Coronary artery (tissue), 2 donors: ENCODE measurements around the gene NCKAP5.
"Not testable (repeated sequence)": the region's sequence is repeated elsewhere in the genome, so short reads cannot be mapped to it uniquely, and the experiment has no call there.

ENCODE experiments used
- DNase-seq: peaks from one replicate; pipeline ENCODE4 v3.0.0-alpha.2; 2017; ENCODE audit warnings: low spot score
- H3K27ac ChIP-seq, 2 donors: fragments of 200-600 bp; sonication (generic); one replicate each; pipeline ENCODE4 v1.5.1; 2016 to 2019
- H3K4me3 ChIP-seq: fragments of 200-600 bp; sonication (generic); 2 replicates; pipeline ENCODE4 v1.5.1; 2016; ENCODE audit warnings: mild to moderate bottlenecking, moderate library complexity
- TF ChIP-seq, protein P1 (sequence below): fragments of 200-600 bp; sonication (generic); IDR thresholded peaks from one replicate; pipeline ENCODE4 v1.5.1; 2019; ENCODE audit warnings: antibody characterized with exemption

Gene NCKAP5

DNA sequence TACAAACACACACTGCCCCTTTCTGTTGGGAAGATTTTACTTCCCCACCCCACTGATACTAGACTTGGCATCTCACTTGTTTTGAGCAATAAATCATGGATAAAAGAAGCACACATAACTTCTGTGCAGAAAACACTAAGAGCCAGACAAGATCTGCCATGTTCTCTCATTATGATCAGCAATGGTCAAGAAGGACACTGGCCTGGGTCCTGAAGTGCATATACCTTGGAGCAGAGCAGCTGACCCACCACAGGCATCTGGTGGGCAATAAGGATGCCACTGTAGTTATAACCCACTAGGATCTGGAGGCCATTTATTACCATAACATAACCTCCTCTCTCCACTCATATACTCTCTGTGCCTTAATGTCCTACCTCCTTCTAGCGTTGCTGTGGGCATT lies 338.3 kb downstream of the NCKAP5 start:
- TF ChIP-seq, protein P1, sequence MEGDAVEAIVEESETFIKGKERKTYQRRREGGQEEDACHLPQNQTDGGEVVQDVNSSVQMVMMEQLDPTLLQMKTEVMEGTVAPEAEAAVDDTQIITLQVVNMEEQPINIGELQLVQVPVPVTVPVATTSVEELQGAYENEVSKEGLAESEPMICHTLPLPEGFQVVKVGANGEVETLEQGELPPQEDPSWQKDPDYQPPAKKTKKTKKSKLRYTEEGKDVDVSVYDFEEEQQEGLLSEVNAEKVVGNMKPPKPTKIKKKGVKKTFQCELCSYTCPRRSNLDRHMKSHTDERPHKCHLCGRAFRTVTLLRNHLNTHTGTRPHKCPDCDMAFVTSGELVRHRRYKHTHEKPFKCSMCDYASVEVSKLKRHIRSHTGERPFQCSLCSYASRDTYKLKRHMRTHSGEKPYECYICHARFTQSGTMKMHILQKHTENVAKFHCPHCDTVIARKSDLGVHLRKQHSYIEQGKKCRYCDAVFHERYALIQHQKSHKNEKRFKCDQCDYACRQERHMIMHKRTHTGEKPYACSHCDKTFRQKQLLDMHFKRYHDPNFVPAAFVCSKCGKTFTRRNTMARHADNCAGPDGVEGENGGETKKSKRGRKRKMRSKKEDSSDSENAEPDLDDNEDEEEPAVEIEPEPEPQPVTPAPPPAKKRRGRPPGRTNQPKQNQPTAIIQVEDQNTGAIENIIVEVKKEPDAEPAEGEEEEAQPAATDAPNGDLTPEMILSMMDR: no peak
- H3K4me3 ChIP-seq: no peak overlapping the region
- no peak overlapping the region for H3K27ac ChIP-seq
- no peak for DNase-seq

DNA sequence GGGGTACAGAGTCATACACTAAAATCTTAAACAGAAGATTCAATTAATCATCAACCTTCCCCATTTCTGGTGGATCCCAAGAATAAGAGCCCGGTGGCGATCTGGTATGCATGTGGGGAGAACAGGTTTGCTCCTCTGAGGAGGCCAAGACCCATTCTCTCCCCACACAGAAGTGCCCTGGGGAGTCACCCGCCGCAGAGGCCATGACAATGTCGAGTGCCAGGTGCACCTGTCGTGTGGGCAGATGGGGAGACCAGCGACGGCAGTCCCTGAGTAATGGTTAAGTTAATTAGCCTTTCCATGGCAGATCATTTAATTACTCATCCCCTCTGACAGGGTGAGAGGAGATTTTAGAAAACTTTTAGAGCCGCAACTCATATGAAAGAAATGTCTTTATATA lies 345.0 kb downstream of the NCKAP5 start:
- no peak for DNase-seq
- H3K4me3 ChIP-seq: no peak overlapping the region
- no peak overlapping the region for H3K27ac ChIP-seq
- TF ChIP-seq, protein P1: no peak

DNA sequence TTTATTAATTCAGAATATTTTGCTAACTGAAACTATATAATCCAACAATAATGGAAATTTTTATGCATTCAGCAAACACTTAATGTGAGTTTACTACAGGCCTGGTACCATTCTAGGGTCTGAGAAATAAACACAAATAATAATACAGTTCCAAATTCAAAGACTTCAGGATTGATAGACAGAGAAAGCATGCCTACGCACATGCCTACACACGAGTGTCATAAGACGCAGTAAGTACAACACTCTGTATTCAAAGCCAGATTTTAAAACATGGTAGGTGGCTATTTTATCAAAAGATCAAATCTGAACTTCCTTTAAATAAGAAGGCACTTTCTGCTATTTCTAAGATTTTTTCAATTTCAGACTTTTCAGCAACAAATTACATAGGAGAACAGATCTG lies 346.9 kb downstream of the NCKAP5 start:
- no peak for DNase-seq
- H3K4me3 ChIP-seq: no peak overlapping the region
- H3K27ac ChIP-seq: no peak overlapping the region
- TF ChIP-seq, protein P1: no peak

DNA sequence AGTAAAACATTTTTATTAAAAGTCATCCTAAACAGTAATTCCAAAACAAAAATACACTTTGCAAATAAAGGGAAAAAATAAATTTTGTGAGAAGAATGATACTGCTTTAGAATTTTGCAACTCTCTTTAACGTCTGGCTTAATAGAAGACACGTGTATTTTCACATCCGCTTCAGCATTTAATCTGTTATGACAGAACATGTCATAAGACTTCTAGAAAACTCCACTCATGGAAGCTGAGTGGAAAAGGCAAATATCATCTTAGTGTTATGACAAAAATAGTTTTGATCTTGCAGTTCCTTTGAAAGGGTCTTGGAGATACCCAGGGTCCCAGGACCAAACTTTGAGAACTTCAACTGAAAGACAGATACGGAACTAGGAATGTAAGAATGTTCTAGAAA lies 350.1 kb downstream of the NCKAP5 start:
- Histone ChIP-seq H3K27ac (no peak overlapping the region), H3K4me3 (no peak overlapping the region)
- DNase-seq: no peak
- TF ChIP-seq, protein P1: no peak

DNA sequence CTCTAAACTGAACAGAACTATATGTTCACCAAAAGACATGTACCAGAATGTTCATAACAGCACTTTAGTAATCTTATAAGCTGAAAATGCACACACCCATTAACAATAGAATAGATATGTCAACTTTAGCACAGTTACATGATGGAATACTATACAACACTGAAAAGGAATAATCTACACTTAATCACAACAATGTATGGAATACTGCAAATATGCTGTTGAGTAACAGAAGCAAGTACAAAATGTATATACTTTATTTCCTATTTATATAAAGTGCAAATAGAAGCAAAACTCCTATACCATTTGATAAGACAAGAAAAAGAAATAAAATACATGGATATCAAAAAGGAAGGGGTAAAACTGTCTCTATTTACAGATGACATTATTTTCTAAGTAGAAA lies 352.8 kb downstream of the NCKAP5 start:
- H3K27ac ChIP-seq: no peak overlapping the region
- no peak for DNase-seq
- TF ChIP-seq, protein P1: no peak
- H3K4me3 ChIP-seq: no peak overlapping the region

DNA sequence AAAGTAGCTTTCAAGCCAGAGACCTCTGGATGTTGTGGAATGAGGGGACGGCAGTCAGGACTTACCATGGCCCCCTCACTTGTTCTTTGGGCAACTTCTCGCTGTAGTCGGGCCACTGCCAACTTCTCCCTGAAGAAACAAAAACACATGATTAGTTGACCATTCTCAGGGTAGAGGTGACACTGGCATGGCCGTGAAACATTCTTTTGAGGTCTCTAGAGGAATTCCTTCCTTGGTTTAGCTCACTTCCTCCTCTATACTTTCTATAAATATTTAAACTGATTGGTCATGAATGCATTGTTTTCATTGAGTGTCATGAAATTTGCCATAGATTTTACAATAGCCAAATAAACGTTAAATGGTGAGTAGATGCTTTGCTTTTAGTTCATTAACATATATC lies 354.6 kb downstream of the NCKAP5 start:
- Histone ChIP-seq H3K27ac (no peak overlapping the region), H3K4me3 (no peak overlapping the region)
- TF ChIP-seq, protein P1: no peak

DNA sequence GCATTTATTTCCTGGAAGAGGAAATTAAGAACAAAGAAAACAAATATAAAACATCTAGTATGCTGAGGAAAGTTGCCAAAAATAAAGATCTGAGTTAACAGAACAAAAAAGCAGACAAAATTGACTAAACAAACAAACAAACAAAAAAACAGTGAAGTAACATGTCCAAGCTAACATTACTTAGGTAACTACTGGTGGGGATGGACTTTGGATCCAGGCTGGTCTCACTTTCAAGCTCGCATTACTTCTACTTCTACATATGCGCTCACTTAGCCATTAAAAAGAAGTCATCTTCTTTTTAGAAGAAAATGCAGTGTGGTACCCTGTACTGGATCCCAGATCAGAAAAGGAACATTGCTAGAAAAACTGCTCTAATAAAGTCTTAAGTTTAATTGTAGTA lies 358.9 kb downstream of the NCKAP5 start:
- no peak overlapping the region for H3K27ac ChIP-seq
- TF ChIP-seq, protein P1: no peak
- no peak overlapping the region for H3K4me3 ChIP-seq
- DNase-seq: no peak

More for the DNA sequence above, 354.6 kb downstream of the NCKAP5 start:
- DNase-seq: no peak

DNA sequence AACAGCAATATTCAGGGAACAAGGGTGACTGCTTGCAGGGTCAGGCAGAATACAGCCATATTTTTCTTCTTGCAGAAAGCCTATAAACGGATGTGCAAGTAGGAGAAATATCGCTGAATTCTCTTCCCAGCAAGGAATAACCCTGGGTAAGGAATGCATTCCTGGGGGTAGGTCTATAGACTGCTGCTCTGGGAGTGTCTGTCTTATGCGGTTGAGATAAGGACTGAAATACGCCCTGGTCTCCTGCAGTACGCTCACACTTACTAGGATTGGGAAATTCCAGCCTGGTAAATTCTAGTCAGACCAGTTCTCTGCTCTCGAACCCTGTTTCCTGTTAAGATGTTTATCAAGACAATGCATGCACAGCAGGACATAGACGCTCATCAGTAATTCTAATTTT lies 361.6 kb downstream of the NCKAP5 start:
- not testable (repeated sequence) for H3K4me3 ChIP-seq, H3K27ac ChIP-seq, DNase-seq
